ENCODE data around the gene LDLRAD4.

DNA sequence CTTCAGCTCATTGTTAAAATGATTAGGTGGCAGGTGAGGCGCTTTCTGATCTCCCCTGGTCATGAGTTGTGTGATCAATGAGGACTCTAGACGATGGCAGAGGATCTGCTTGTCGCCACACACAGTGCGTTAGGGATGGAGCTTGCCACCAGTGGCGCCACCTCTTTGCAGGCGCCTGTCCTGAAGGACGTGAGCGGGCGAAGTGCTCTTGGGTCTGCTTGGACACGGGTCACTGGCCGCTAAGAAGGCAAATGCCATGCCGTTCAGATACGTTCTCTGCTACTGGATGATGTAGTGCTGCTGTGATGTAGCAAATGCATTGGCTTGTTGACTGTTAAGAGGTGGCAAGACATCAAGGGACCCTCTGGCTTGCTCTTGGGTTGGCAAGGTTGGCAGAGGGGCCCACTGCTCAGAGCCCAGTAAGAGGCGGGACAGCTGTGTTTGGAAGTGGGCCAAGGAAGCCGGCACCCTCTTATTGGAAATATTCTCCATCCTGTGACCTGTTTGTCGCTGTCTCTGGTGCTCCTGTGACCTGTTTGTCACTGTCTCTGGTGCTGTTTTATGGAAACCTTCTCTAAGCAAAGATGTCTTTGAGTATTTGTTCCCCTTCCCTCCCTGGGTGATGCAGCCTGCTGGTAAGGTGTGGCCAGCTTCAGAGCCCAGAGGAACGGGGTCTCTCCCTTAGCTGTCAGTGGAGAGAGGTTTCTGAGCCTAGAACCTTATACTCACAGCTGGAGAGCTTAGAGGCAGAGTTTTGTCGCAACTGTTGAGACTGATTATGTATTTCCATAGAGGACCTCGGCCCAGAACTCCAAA lies 14.6 kb downstream of the LDLRAD4 start:
- TF ChIP-seq, protein P1, sequence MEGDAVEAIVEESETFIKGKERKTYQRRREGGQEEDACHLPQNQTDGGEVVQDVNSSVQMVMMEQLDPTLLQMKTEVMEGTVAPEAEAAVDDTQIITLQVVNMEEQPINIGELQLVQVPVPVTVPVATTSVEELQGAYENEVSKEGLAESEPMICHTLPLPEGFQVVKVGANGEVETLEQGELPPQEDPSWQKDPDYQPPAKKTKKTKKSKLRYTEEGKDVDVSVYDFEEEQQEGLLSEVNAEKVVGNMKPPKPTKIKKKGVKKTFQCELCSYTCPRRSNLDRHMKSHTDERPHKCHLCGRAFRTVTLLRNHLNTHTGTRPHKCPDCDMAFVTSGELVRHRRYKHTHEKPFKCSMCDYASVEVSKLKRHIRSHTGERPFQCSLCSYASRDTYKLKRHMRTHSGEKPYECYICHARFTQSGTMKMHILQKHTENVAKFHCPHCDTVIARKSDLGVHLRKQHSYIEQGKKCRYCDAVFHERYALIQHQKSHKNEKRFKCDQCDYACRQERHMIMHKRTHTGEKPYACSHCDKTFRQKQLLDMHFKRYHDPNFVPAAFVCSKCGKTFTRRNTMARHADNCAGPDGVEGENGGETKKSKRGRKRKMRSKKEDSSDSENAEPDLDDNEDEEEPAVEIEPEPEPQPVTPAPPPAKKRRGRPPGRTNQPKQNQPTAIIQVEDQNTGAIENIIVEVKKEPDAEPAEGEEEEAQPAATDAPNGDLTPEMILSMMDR (conservative IDR thresholded peaks at IDR 0.05): no peak
- no peak for TF ChIP-seq EZH2 (IDR thresholded peaks at IDR 0.05; ENCODE audit: low read depth)

Measured in PC-9 (cell line).